ENCODE results near the gene SMPDL3A.

Gene SMPDL3A

DNA sequence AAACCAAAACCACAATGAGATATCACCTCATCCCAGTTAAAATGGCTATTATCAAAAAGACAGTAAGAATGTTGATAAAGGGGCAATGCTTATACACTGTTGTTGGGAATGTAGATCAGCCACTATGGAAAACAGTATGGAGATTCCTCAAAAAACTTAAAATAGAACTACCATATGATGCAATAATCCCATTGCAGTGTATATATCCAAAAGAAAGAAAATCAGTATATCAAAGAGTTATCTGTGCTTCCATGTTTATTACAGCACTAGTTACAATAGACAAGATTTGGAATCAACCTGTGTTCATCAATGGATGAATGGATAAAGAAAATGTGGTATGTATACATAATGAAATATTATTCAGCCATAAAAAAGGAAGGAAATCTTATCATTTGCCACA lies 13.1 kb upstream of the SMPDL3A start:
- H3K36me3 ChIP-seq = no peaks in the 10 kb centered on the region
- H3K27me3 ChIP-seq = no peaks in the 10 kb centered on the region
- no peak overlapping the region for H3K4me2 ChIP-seq
- no peak overlapping the region for H3K4me3 ChIP-seq
- H3K9me3 ChIP-seq = no peaks in the 10 kb centered on the region
- H3K4me1 ChIP-seq = no peaks in the 10 kb centered on the region
- H3K9ac ChIP-seq = no peak overlapping the region
- no peak overlapping the region for H3K27ac ChIP-seq
- no peaks in the 10 kb centered on the region for H4K20me1 ChIP-seq
- no peak for TF ChIP-seq Cebpa-rat (IDR thresholded peaks at IDR 0.05)

DNA sequence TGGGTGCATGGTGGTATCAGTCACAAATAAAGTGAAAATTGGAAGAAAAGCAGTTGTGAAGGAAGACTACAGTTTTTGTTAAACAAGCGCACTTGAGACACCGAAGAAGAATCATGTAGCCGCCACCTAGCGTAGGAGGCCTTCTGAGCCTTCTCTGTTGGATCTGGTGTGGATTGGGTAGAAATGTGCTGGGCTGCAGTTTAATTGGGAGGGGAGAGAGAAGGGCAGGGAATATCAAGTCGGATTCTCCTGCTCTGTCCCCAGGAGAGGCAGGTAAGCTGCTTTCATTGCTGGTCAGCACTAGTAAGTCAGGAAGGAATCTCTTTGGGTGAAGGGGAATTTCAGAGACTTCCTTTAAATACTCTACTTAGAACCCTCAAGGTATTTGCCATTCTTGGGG lies 10.8 kb upstream of the SMPDL3A start:
- Histone ChIP-seq H3K27ac (no peak overlapping the region), H3K4me1 (no peaks in the 10 kb centered on the region), H3K36me3 (no peaks in the 10 kb centered on the region), H3K9ac (no peak overlapping the region), H3K4me3 (no peak overlapping the region), H3K27me3 (no peaks in the 10 kb centered on the region), H3K4me2 (no peak overlapping the region), H3K9me3 (no peaks in the 10 kb centered on the region), H4K20me1 (no peaks in the 10 kb centered on the region)
- TF ChIP-seq Cebpa-rat (IDR thresholded peaks at IDR 0.05) = no peak

DNA sequence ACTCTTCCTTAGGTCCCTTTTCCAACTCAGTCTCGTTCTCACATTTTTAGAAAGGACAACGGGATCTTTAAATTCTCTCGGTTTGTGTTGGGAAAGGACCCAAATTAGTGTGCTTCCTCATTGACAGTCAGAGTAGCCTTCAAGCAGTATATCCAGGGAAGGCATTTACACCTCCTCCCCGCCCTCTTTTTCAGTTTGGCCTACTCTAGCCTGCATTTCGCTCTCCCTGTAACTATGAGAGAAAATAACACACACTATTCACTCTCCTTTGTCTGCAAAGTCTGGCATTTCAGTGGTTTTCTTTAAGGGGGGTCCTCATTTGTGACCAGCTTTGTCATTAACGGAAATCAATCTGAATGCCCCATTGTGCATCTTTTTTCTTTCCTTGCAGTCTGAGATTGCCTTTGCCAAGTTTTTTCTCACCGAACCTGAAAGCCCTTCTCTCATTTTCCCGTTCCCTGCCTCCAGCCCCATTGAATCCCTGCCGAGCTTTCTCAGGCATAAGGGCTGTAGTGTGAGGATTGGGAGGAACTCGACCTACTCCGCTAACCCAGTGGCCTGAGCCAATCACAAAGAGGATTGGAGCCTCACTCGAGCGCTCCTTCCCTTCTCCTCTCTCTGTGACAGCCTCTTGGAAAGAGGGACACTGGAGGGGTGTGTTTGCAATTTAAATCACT lies 9.9 kb upstream of the SMPDL3A start:
- no peak overlapping the region for H3K27ac ChIP-seq
- H3K9ac ChIP-seq = no peak overlapping the region
- H4K20me1 ChIP-seq = no peaks in the 10 kb centered on the region
- H3K4me2 ChIP-seq = no peak overlapping the region
- no peaks in the 10 kb centered on the region for H3K4me1 ChIP-seq
- TF ChIP-seq Cebpa-rat (IDR thresholded peaks at IDR 0.05) = no peak
- H3K4me3 ChIP-seq = no peak overlapping the region
- H3K9me3 ChIP-seq = no peaks in the 10 kb centered on the region
- no peaks in the 10 kb centered on the region for H3K36me3 ChIP-seq
- no peaks in the 10 kb centered on the region for H3K27me3 ChIP-seq

DNA sequence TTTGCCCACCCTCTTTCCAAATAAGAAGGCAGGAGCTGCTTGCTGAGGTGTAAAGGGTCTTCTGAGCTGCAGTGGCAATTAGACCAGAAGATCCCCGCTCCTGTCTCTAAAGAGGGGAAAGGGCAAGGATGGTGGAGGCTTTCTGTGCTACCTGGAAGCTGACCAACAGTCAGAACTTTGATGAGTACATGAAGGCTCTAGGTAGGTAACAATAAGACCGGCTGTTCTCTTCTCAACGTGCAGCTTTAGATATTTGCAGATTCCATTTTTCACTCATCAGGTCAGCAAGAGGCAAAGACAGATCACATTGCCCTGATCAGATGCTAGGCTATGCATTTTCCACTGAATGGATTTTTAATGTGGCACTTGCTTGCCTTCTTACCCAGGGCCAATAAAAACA lies 9.4 kb upstream of the SMPDL3A start, which contains the start of gene FABP7:
FABP7 (plus strand) TSS at position 50 of the 400 bp plus-strand sequence; CDS start at position 129, 79 bp downstream.
- TF ChIP-seq Cebpa-rat (IDR thresholded peaks at IDR 0.05) = no peak
- no peak within 1 kb of the TSS for H3K9ac ChIP-seq
- no peaks in the 10 kb centered on the region for H3K27me3 ChIP-seq
- no peak within 1 kb of the TSS for H3K4me3 ChIP-seq
- no peak within 1 kb of the TSS for H3K27ac ChIP-seq
- H3K4me1 ChIP-seq = no peaks in the 10 kb centered on the region
- H3K36me3 ChIP-seq = no peaks in the 10 kb centered on the region
- H3K9me3 ChIP-seq = no peaks in the 10 kb centered on the region
- H4K20me1 ChIP-seq = no peaks in the 10 kb centered on the region
- no peak within 1 kb of the TSS for H3K4me2 ChIP-seq

DNA sequence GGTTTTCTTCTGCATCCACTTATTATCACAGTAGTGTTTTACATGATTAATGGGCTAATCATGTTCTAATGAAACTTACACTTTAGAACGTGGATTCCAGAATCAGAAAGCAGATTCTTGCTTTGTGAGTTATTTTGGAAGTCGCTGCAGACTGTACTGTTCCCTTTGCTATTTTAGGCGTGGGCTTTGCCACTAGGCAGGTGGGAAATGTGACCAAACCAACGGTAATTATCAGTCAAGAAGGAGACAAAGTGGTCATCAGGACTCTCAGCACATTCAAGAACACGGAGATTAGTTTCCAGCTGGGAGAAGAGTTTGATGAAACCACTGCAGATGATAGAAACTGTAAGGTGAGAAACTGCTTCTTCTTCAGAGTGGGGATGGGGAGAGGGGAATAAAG lies 8.9 kb upstream of the SMPDL3A start:
- Histone ChIP-seq H3K4me1 (no peaks in the 10 kb centered on the region), H4K20me1 (no peaks in the 10 kb centered on the region), H3K27ac (no peak overlapping the region), H3K27me3 (no peaks in the 10 kb centered on the region), H3K36me3 (no peaks in the 10 kb centered on the region), H3K9me3 (no peaks in the 10 kb centered on the region), H3K4me3 (no peak overlapping the region), H3K4me2 (no peak overlapping the region), H3K9ac (no peak overlapping the region)
- TF ChIP-seq Cebpa-rat (IDR thresholded peaks at IDR 0.05) = no peak

DNA sequence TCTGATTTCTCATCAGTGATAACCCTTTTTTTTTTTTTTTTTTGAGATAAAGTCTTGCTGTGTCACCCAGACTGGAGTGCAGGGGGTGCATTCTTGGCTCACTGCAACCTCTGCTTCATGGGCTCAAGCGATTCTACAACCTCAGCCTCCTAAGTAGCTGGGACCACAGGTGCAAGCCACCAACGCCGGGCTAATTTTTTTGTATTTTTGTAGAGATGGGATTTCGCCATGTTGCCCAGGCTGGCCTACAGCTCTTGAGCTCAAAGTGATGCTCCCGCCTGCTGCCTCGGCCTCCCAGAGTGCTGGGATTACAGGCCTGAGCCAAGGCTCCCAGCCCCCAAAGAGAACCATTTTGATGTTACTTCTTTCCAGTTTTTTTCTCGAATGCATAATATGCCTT lies 7.3 kb upstream of the SMPDL3A start:
- Histone ChIP-seq H3K9me3 (no peaks in the 10 kb centered on the region), H3K27me3 (no peaks in the 10 kb centered on the region), H3K4me2 (no peak overlapping the region), H3K9ac (no peak overlapping the region), H3K4me3 (no peak overlapping the region), H3K4me1 (no peaks in the 10 kb centered on the region), H3K27ac (no peak overlapping the region), H4K20me1 (no peaks in the 10 kb centered on the region), H3K36me3 (no peaks in the 10 kb centered on the region)
- TF ChIP-seq Cebpa-rat (IDR thresholded peaks at IDR 0.05) = no peak

DNA sequence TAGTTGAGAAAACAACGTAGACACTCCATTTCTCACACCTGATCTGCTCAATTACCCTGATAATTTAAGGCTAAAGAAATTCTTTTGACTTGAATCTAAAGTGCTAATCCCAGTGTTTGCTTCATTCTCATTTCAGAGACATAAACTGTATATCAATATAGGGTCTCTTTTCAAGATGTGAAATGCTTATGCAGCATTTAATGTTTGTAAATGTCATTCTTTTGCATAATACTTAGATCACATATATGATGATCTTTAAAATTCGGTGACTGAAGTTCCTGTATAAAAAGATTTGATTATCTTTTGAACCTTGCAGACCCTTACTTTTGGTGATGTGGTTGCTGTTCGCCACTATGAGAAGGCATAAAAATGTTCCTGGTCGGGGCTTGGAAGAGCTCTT lies 5.7 kb upstream of the SMPDL3A start:
- no peak overlapping the region for H3K27ac ChIP-seq
- no peak overlapping the region for H3K4me2 ChIP-seq
- no peak overlapping the region for H3K9ac ChIP-seq
- no peaks in the 10 kb centered on the region for H3K27me3 ChIP-seq
- H3K4me3 ChIP-seq = no peak overlapping the region
- no peaks in the 10 kb centered on the region for H3K9me3 ChIP-seq
- TF ChIP-seq Cebpa-rat (IDR thresholded peaks at IDR 0.05) = no peak
- no peaks in the 10 kb centered on the region for H3K36me3 ChIP-seq
- no peaks in the 10 kb centered on the region for H3K4me1 ChIP-seq
- H4K20me1 ChIP-seq = no peaks in the 10 kb centered on the region

DNA sequence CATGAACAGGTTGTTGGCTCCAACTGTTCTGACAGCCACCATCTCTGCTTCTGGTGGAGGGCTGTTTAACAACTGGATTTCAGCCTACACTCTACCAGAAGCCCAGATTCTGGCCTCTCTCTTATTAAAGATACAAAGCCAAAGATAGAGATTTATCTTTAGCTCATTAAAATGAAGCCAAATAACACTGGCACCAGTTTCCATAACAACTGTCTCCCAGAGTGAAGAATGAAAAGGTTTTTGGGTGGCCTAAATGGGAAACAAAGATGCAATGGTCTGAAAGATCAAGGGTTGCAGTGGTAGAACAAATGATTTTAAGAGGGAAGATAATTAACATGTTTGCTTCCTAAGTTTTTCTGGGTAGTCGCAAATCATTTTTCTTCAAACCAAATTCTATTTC lies 3.2 kb upstream of the SMPDL3A start:
- Histone ChIP-seq H3K4me2 (no peak overlapping the region), H3K9me3 (peaks cover 8% of the 10 kb centered on the region), H3K27me3 (no peaks in the 10 kb centered on the region), H3K4me3 (no peak overlapping the region), H3K36me3 (no peaks in the 10 kb centered on the region), H3K9ac (no peak overlapping the region), H3K27ac (no peak overlapping the region), H4K20me1 (no peaks in the 10 kb centered on the region), H3K4me1 (no peaks in the 10 kb centered on the region)
- no peak for TF ChIP-seq Cebpa-rat (IDR thresholded peaks at IDR 0.05)

DNA sequence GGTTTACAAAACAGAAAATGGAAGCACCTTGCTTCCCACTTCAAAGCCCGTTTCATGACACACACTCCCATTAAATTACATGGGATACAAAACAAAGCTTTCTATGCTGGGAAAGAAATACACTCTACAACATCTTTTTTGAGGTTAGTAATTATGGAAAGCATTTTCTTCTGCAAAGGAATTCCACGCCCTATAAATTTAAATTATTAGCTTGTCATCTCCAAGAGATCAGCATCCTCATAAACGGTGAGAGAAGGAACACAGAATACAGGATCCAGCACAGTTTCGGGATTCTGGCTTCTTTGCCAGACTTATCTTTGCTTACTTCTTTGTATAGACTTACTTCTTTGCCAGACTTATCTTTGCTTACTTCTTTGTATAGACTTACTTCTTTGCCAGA lies 1.3 kb upstream of the SMPDL3A start:
- Histone ChIP-seq H3K4me3 (no peak overlapping the region), H3K4me2 (no peak overlapping the region), H3K36me3 (no peaks in the 10 kb centered on the region), H3K9ac (no peak overlapping the region), H3K27ac (no peak overlapping the region), H3K9me3 (peaks cover 8% of the 10 kb centered on the region), H3K27me3 (no peaks in the 10 kb centered on the region), H4K20me1 (no peaks in the 10 kb centered on the region), H3K4me1 (no peaks in the 10 kb centered on the region)
- no peak for TF ChIP-seq Cebpa-rat (IDR thresholded peaks at IDR 0.05)

DNA sequence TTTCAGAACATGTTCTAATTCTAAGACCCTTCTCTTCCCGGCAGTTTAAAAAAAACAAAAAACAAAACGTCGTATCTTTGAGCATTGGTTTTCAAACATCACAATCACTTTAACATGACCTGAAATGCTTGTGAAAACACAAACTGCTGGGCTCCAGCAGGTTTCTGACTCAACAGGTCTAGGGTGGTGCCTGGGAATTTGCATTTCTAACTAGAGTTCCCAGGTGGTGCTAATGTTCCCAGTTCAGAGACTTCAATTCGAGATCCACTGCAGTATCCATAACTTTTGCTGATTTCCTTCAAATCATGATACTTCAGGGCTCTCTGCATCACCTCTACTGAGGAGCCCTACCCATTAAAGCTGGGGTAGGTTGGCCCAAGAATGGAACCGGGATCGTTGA lies 850 bp upstream of the SMPDL3A start:
- Histone ChIP-seq H3K9ac (no peak overlapping the region), H3K27ac (no peak overlapping the region), H3K4me3 (no peak overlapping the region), H3K9me3 (peaks cover 8% of the 10 kb centered on the region), H3K27me3 (no peaks in the 10 kb centered on the region), H3K4me1 (no peaks in the 10 kb centered on the region), H4K20me1 (no peaks in the 10 kb centered on the region), H3K4me2 (no peak overlapping the region), H3K36me3 (no peaks in the 10 kb centered on the region)
- TF ChIP-seq Cebpa-rat (IDR thresholded peaks at IDR 0.05) = no peak

DNA sequence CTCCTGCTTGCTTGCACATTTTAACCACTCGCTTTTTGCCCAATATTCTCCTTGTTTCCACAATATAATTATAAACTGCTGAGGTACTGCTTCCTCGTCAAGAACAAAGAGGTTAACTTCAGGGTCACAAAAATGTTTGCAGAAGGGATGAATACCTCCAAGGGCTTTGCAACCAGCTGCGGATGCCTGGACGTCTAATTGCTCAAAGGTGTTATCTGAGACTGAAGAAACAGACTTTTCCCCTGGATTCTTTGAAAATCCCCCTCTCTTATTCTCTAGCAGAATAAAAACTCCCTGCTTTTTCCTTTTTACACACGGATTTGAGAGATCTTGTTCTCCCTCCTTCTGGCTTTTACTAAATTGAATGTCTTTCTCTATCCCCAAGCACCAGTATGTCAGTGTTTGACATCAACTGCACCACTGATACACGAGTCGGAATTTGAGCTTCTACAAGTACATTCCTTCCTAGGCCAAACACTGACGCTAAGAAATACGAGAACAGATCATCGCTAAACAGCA lies 336 bp upstream of the SMPDL3A start:
- no peaks in the 10 kb centered on the region for H3K27me3 ChIP-seq
- no peak overlapping the region for H3K4me3 ChIP-seq
- H4K20me1 ChIP-seq = no peaks in the 10 kb centered on the region
- H3K4me1 ChIP-seq = no peaks in the 10 kb centered on the region
- H3K4me2 ChIP-seq = no peak overlapping the region
- H3K9me3 ChIP-seq = peaks cover 8% of the 10 kb centered on the region
- no peaks in the 10 kb centered on the region for H3K36me3 ChIP-seq
- TF ChIP-seq Cebpa-rat (IDR thresholded peaks at IDR 0.05) = no peak
- H3K9ac ChIP-seq = no peak overlapping the region
- no peak overlapping the region for H3K27ac ChIP-seq

Data from BLaER1 (cell line).